NOMO-1 (cell line): ENCODE measurements around the gene RNF144B.
"Not testable (repeated sequence)": the region's sequence is repeated elsewhere in the genome, so short reads cannot be mapped to it uniquely, and the experiment has no call there.

Experiments
- DNase-seq, 2 experiments: peaks; one replicate each; lab custom pipeline; 2025; ENCODE audit not compliant: unreplicated experiment in 2 of 2; lab: John Stamatoyannopoulos, UW

Gene RNF144B

DNA sequence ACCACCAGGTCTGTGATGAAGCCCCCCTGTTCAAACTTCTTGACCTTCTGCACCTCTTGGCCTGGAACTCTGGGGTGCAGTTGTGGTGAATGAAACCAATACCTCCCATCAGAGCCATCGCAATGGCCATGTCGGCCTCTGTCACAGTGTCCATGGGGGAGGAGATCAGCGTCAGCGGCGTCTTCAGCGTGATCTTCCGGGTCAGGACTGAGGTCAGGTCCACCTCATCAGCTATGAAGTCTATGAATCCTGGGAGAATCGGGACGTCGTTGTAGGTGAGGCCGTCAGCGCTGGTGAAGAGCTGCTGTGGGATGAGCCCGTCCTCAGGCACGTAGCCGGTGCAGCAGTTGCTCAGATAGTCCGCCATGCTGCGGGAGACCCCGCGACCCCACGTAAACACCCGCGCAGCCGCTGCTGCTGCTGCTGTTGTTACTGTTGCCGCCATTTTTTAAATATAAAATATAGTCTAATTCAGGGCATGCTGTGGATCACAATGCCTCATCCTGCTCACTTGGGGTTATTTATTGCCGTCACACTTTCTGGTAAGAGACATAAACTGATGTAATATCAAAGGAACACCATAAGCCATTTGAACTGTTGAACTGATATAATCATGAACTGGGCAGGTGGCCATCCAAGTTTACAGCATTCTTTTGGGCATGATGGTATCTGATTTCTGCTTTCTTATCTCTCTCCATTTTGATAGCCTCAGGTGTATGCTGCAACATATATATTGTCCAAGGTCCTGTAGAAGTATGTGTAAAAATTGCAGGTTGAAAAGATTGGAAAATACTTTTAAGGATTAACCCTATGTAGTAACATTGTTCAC lies 18.7 kb upstream of the RNF144B start:
- DNase-seq, result no peak

- DNase-seq, result no peak
These were observed 16.1 kb upstream of the RNF144B start for GRCh38 chr6:18371010-18371409.

- DNase-seq, result no peak
These were observed 15.5 kb upstream of the RNF144B start for GRCh38 chr6:18371656-18372055.

- DNase-seq, result no peak
These were observed 6.9 kb upstream of the RNF144B start for GRCh38 chr6:18380158-18380836.

DNA sequence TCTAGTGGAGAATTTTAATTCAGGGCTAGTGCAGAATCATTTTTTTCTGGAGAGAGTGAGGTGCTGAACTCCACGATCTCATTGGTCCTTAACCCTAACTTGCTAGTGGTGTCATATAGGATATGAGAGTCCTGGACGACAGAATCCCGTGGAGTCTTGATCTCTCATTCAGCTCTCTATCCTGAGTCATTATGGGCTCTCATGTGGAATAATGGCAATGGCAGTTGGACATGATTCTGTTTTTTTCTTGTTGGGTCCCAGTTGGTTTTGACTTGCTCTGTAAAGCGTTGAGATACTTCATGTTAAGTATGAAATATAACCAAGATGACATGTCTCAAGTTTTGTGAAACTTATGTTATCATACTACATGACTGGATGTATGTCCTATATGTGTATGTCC lies 6.3 kb upstream of the RNF144B start:
- DNase-seq, result no peak

- no peak for DNase-seq
These were observed 3.7 kb upstream of the RNF144B start for GRCh38 chr6:18383441-18383840.

DNA sequence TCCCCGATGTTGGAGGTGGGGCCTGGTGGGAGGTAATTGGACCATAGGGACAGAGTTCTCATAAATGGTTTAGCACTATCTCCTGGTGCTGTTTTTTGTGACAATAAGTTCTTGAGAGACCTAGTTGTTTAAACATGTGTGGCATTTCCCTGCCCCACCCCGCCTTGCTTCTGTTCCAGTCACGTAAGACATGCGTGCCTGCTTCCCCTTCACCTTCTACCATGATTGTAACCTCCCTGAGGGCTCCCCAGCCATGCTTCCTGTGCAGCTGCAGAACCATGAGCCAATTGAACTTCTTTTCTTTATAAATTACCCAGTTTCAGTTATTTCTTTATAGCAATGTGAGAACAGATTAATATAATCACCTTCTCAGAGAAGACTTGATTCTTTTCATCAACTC lies 2.5 kb upstream of the RNF144B start:
- DNase-seq, result no peak

DNA sequence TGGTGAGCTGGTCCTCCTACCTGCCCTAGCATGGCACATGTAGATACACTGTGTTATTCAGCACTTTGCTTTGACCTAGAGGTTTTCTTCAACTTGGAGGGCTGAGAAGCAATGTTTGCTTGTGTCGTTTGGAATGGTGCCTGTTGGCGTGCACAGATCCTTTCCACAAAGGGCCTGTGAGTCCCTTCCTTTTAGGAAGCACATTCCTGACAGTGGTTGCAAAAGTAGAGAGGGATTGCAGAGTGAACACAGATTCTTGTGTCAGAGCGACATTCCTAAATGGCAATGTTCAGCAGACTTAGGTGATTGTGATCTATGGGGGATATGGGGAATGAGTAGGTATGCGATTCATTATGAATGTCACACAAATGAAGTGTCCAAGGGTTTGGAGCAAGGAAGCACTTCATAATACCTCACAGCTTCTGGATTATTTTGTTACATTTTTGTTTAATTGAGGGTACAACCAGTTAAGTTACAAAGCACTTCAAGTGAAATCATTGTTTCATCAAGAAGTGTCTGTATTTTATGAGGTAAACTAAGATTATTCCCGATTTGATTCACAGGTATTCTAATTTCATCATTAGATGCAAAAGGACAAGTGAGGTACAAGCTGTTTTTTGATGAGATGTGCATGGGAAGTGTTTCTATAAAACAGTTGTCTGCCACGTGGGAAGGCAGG lies 713 bp upstream of the RNF144B start:
- DNase-seq, result no peak

GRCh38 chr6:18388271-18388670 lies 1.1 kb downstream of the RNF144B start:
- DNase-seq, result peak in 1 of 2 experiments; percentile 10

- DNase-seq, result no peak
These were observed 1.8 kb downstream of the RNF144B start for GRCh38 chr6:18388942-18389341.

DNA sequence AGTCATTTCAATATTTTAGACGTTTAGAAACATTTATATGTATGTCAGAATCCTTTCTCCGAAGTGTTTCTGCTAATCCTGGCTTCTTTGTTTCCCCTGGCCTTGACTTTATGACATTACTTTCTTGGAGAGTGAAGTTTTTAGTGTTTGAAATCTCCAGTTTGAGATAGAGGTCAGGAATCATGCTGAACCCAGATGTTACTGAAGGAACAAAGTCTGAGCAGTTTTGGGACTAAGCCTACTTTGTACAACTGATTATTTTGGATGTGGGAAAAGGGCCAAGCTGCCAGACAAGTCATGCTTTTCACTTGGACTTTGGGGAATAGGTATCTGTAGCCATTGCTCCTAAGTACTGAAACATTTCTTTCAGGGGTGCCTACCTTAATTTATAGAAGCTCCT lies 2.3 kb downstream of the RNF144B start:
- no peak for DNase-seq

DNA sequence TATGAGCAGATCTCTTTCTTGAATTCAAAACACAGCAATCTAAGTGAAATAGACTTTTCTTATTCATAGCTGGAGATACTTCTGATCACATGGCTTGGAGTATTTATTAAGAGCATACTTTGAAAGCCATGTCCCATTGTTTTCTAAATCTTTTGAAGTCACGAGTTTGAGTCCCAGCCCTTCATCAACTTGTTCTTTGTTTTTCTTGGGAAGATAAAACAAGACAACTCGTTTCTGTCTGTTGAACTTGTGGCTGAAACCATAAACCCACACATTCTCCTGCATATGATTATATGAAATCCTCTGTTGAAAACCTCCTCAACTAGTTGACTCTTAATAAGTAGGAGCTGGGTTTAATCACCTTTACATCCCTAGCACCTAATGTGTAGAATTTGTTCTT lies 3.3 kb downstream of the RNF144B start:
- no peak for DNase-seq

GRCh38 chr6:18391023-18391422 lies 3.9 kb downstream of the RNF144B start:
- DNase-seq, result no peak

GRCh38 chr6:18392346-18392877 lies 5.3 kb downstream of the RNF144B start:
- no peak for DNase-seq

- no peak for DNase-seq
These were observed 6.5 kb downstream of the RNF144B start for GRCh38 chr6:18393698-18394097.

DNA sequence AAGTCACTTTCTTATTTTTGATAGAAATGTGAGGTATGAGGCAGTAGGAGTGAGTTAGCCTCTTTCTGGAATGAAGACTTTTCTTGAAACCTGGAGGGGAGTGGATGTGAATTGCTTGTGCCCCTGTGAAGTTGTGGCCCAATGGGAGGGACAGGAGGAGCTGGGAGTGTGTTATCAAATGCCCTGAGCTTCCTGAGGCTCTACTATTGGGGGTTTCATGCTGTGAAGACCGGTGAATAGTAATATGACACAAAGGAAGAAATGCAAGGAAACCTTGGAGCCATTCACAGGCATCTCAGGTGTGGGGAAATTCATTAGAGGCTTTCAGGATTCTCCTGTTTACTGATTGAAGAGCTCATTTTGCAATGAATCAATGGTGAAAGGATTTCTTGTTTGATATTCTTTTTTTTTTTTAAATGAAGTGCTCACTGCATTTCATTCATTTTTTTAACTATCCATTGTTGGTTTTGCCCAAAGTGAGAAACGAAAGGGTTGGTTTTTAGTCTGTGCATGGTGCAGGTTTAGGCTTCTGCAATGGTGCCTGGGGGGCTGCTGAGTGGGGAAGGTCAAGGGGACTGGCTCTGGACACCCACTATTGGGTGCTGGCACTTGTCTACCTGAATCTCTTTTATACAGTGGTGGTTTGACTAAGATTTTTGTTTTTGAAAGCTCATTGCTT lies 8.2 kb downstream of the RNF144B start:
- no peak for DNase-seq

- no peak for DNase-seq
These were observed 8.7 kb downstream of the RNF144B start for GRCh38 chr6:18395856-18396197.

GRCh38 chr6:18397701-18398100 lies 10.6 kb downstream of the RNF144B start:
- DNase-seq, result no peak

- DNase-seq, result not testable (repeated sequence)
These were observed 11.1 kb downstream of the RNF144B start for GRCh38 chr6:18398225-18398624.

GRCh38 chr6:18400831-18401446 lies 13.8 kb downstream of the RNF144B start:
- DNase-seq, result peak; percentile 50 to 88

DNA sequence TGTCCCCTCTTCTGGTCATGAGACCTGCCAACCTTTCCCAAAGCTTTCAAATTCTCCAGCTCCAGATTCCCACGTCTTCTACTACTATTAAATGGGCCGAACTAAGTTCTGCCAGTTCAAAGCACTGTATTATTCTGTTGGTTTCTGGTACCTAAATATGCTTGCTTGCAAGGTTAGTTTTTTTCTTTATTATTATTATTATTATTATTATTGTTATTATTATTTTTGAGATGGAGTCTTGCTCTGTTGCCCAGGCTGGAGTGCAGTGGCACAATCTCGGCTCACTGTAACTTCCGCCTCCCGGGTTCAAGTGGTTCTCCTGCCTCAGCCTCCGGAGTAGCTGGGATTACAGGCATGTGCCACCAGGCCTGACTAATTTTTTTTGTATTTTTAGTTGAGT lies 17.8 kb downstream of the RNF144B start:
- DNase-seq, result not testable (repeated sequence)
